Astrocyte (in vitro differentiated cells and primary cell): ENCODE data around the gene NCK2.

Experiments
- EZH2 ChIP-seq: IDR thresholded peaks from 2 replicates; pipeline ENCODE4 v1.6.1; 2012; ENCODE audit warnings: mild to moderate bottlenecking, low read length, inconsistent platforms; ENCODE audit not compliant: insufficient read depth
- TF ChIP-seq, protein P1 (sequence below): IDR thresholded peaks from 2 replicates; pipeline ENCODE4 v1.5.1; 2011; ENCODE audit warnings: low read depth, mild to moderate bottlenecking, inconsistent platforms, low read length, moderate library complexity; ENCODE audit not compliant: insufficient read depth

DNA sequence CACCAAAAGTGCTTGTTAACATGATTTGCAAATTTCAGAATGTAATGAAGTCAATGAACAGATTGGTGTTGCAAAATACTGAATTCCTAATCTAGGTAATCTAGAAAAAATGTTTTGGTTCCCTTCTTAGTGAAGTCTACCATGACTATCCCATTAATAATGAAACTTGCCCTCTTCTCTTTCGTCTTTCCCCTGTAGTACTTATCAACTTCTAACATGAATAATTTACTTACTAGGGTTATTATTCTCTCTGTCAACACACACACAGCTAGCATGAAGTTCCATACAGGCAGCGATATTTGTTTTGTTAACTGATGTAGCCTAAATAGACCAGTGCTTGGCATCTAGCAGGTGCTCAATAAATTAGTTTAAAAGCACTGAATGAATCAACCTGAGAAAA is 160.2 kb downstream of the NCK2 start:
- TF ChIP-seq, protein P1, sequence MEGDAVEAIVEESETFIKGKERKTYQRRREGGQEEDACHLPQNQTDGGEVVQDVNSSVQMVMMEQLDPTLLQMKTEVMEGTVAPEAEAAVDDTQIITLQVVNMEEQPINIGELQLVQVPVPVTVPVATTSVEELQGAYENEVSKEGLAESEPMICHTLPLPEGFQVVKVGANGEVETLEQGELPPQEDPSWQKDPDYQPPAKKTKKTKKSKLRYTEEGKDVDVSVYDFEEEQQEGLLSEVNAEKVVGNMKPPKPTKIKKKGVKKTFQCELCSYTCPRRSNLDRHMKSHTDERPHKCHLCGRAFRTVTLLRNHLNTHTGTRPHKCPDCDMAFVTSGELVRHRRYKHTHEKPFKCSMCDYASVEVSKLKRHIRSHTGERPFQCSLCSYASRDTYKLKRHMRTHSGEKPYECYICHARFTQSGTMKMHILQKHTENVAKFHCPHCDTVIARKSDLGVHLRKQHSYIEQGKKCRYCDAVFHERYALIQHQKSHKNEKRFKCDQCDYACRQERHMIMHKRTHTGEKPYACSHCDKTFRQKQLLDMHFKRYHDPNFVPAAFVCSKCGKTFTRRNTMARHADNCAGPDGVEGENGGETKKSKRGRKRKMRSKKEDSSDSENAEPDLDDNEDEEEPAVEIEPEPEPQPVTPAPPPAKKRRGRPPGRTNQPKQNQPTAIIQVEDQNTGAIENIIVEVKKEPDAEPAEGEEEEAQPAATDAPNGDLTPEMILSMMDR = no peak
- TF ChIP-seq EZH2 = no peak
